Breast epithelium (tissue), 4 donors: ENCODE measurements around the gene PCDHGA11. TPM values are rescaled to one million over a fixed set of nuclear protein-coding genes. Genes with fewer than 3 reads are reported as not detected.

Experiments used
- DNase-seq, 2 donors: peaks; one replicate each; pipeline ENCODE4 v3.0.0-alpha.2; 2019; ENCODE audit warnings: low spot score in 2 of 2
- H3K27ac ChIP-seq, 2 donors: fragments of 200-600 bp; sonication (generic) in 1 of 2; one replicate each; pipeline ENCODE4 v1.5.1; 2016 to 2019; ENCODE audit warnings: mild to moderate bottlenecking in 1 of 2
- H3K27me3 ChIP-seq, 2 donors: fragments of 200-600 bp; sonication (generic) in 1 of 2; one replicate each; pipeline versions ENCODE4 v1.5.1 to v1.6.0; 2017 to 2019; ENCODE audit warnings: control low read depth in 1 of 2, mild to moderate bottlenecking in 1 of 2
- H3K36me3 ChIP-seq: fragments of 200-600 bp; one replicate; pipeline ENCODE4 v1.5.1; 2019
- H3K4me1 ChIP-seq, 2 donors: fragments of 200-600 bp; sonication (generic); one replicate each; pipeline ENCODE4 v1.5.1; 2016 to 2019; ENCODE audit warnings: control low read depth in 1 of 2
- H3K4me3 ChIP-seq, 3 donors: fragments of 200-600 bp; sonication (generic); 1 replicate in 2 of 3; 2 replicates in 1 of 3; pipeline ENCODE4 v1.5.1; 2016 to 2019; ENCODE audit warnings: mild to moderate bottlenecking in 3 of 3, moderate library complexity in 2 of 3
- H3K9me3 ChIP-seq, 2 donors: fragments of 200-600 bp; sonication (generic) in 1 of 2; one replicate each; pipeline ENCODE4 v1.5.1; 2016 to 2019; ENCODE audit warnings: control low read depth in 1 of 2
- CTCF ChIP-seq, 3 donors: fragments of 450-650 bp; IDR thresholded peaks; one replicate each; pipeline ENCODE4 v1.5.1; 2016 to 2017; ENCODE audit warnings: antibody characterized with exemption in 3 of 3, mild to moderate bottlenecking in 3 of 3, moderate library complexity in 3 of 3
- POLR2A ChIP-seq: fragments of 450-650 bp; IDR thresholded peaks from one replicate; pipeline ENCODE4 v1.6.1; 2016; ENCODE audit warnings: antibody characterized with exemption, mild to moderate bottlenecking, moderate library complexity
- POLR2AphosphoS5 ChIP-seq, 3 donors: sonication (generic); formaldehyde crosslinking; IDR thresholded peaks; one replicate each; pipeline ENCODE4 v1.6.1; 2017; ENCODE audit warnings: antibody characterized with exemption in 3 of 3
- intact Hi-C: fragments of 100-400 bp; cut with DNase I; formaldehyde crosslinking; loops from one replicate; pipeline ENCODE4 v1.15.1; 2023; ENCODE audit warnings: low total_unique reads
- total RNA-seq, 3 donors: library from RNA; depleted of rRNA; stranded (reverse); fragments of >200 nt; gene quantifications; one replicate each; pipeline ENCODE4 v1.1.0, GENCODE V29; 2016

The PCDHGA11 gene
- total RNA-seq, 3 donors from 2014 or later, result 5.0 to 9.8 (median 9.7) TPM

- H3K4me3 ChIP-seq, result no peak overlapping the region
- H3K27me3 ChIP-seq, result no peaks in the 10 kb centered on the region
- peaks cover 89 to 97% of the 10 kb centered on the region in 2 donors for H3K9me3 ChIP-seq
- intact Hi-C loops, result no loop called here
- no peak for TF ChIP-seq POLR2A
- no peak for TF ChIP-seq POLR2AphosphoS5 (IDR thresholded peaks at IDR 0.05)
- TF ChIP-seq CTCF (IDR thresholded peaks at IDR 0.05), result no peak
- no peaks in the 10 kb centered on the region for H3K4me1 ChIP-seq
- H3K27ac ChIP-seq, result no peak overlapping the region
- H3K36me3 ChIP-seq, result no peaks in the 10 kb centered on the region
- no peak for DNase-seq
Observed at GRCh38 chr5:141440341-141440740, 19.5 kb downstream of the PCDHGA11 start.

GRCh38 chr5:141441571-141442170, 20.8 kb downstream of the PCDHGA11 start:
- intact Hi-C loops, result no loop called here
- Histone ChIP-seq H3K9me3 (peaks cover 91 to 97% of the 10 kb centered on the region in 2 donors), H3K27ac (no peak overlapping the region), H3K4me3 (peak overlapping the region in 1 of 3 donors; percentile 13), H3K4me1 (no peaks in the 10 kb centered on the region), H3K36me3 (no peaks in the 10 kb centered on the region), H3K27me3 (no peaks in the 10 kb centered on the region)
- no peak for TF ChIP-seq POLR2AphosphoS5 (IDR thresholded peaks at IDR 0.05)
- TF ChIP-seq CTCF (IDR thresholded peaks at IDR 0.05), result no peak
- no peak for TF ChIP-seq POLR2A
- DNase-seq, result no peak

- DNase-seq, result no peak
- no peaks in the 10 kb centered on the region for H3K36me3 ChIP-seq
- TF ChIP-seq CTCF (IDR thresholded peaks at IDR 0.05) (no peak), POLR2A (no peak), POLR2AphosphoS5 (IDR thresholded peaks at IDR 0.05) (no peak)
- no peaks in the 10 kb centered on the region for H3K4me1 ChIP-seq
- intact Hi-C loops, result no loop called here
- no peak overlapping the region for H3K4me3 ChIP-seq
- H3K9me3 ChIP-seq, result peaks cover 4 to 11% of the 10 kb centered on the region in 2 donors
- no peaks in the 10 kb centered on the region for H3K27me3 ChIP-seq
- no peak overlapping the region for H3K27ac ChIP-seq
Observed at GRCh38 chr5:141465351-141465750, 44.5 kb downstream of the PCDHGA11 start.

Other genes starting within 250 kb of the PCDHGA11 start
- 1 to 10 TPM; 2.3 to 4.6 (median 3.4) TPM for gene PCDHB7, start 248.4 kb upstream of the PCDHGA11 start, total RNA-seq
- gene PCDHB8, start 243.3 kb upstream of the PCDHGA11 start, total RNA-seq, result 1 to 10 TPM in 1 of 3 donors, under 1 TPM in 2; 0.73 to 4.6 (median 0.80) TPM
- gene PCDHB16, start 238.7 kb upstream of the PCDHGA11 start, total RNA-seq, result 10 to 100 TPM in 1 of 3 donors, 1 to 10 TPM in 2; 4.3 to 11.8 (median 6.3) TPM
- gene PCDHB9, start 233.9 kb upstream of the PCDHGA11 start, total RNA-seq, result 1 to 10 TPM; 2.2 to 4.6 (median 4.1) TPM
- 1 to 10 TPM; 3.8 to 4.8 (median 4.6) TPM for gene PCDHB10, start 228.7 kb upstream of the PCDHGA11 start, total RNA-seq
- gene PCDHB11, start 221.4 kb upstream of the PCDHGA11 start, total RNA-seq, result 1 to 10 TPM; 2.3 to 4.6 (median 2.7) TPM
- 1 to 10 TPM; 3.7 to 5.2 (median 5.0) TPM for gene PCDHB12, start 212.3 kb upstream of the PCDHGA11 start, total RNA-seq
- gene PCDHB13, start 207.1 kb upstream of the PCDHGA11 start, total RNA-seq, result 1 to 10 TPM; 3.7 to 5.9 (median 4.8) TPM
- gene PCDHB14, start 197.7 kb upstream of the PCDHGA11 start, total RNA-seq, result 1 to 10 TPM; 4.2 to 5.9 (median 5.9) TPM
- 1 to 10 TPM; 1.6 to 4.2 (median 3.3) TPM for gene PCDHB15, start 175.7 kb upstream of the PCDHGA11 start, total RNA-seq
- 1 to 10 TPM in 1 of 3 donors, under 1 TPM in 2; 0.64 to 2.0 (median 0.98) TPM for gene SLC25A2, start 117.0 kb upstream of the PCDHGA11 start, total RNA-seq
- gene TAF7, start 100.3 kb upstream of the PCDHGA11 start, total RNA-seq, result 10 to 100 TPM; 59.2 to 96.2 (median 68.2) TPM
- 1 to 10 TPM in 2 of 3 donors, under 1 TPM in 1; 0.80 to 1.3 (median 1.2) TPM for gene PCDHGA1, start 90.5 kb upstream of the PCDHGA11 start, total RNA-seq
- gene PCDHGA2, start 82.3 kb upstream of the PCDHGA11 start, total RNA-seq, result 1 to 10 TPM; 4.6 to 8.6 (median 6.2) TPM
- 1 to 10 TPM; 4.3 to 5.9 (median 5.0) TPM for gene PCDHGA3, start 77.2 kb upstream of the PCDHGA11 start, total RNA-seq
- 1 to 10 TPM; 2.7 to 5.9 (median 5.1) TPM for gene PCDHGB1, start 71.0 kb upstream of the PCDHGA11 start, total RNA-seq
- gene PCDHGA4, start 66.0 kb upstream of the PCDHGA11 start, total RNA-seq, result 10 to 100 TPM in 1 of 3 donors, 1 to 10 TPM in 2; 5.3 to 12.1 (median 6.4) TPM
- gene PCDHGB2, start 61.1 kb upstream of the PCDHGA11 start, total RNA-seq, result 10 to 100 TPM in 1 of 3 donors, 1 to 10 TPM in 2; 6.2 to 10.5 (median 7.8) TPM
- gene PCDHGA5, start 56.9 kb upstream of the PCDHGA11 start, total RNA-seq, result 1 to 10 TPM; 5.4 to 9.4 (median 8.8) TPM
- 10 to 100 TPM in 1 of 3 donors, 1 to 10 TPM in 2; 5.3 to 10.2 (median 8.6) TPM for gene PCDHGB3, start 50.8 kb upstream of the PCDHGA11 start, total RNA-seq
- gene PCDHGA6, start 47.2 kb upstream of the PCDHGA11 start, total RNA-seq, result 1 to 10 TPM; 4.0 to 8.5 (median 8.3) TPM
- gene PCDHGA7, start 38.3 kb upstream of the PCDHGA11 start, total RNA-seq, result 10 to 100 TPM in 1 of 3 donors, 1 to 10 TPM in 2; 3.7 to 10.8 (median 10.0) TPM
- 10 to 100 TPM in 1 of 3 donors, 1 to 10 TPM in 2; 5.3 to 10.5 (median 8.9) TPM for gene PCDHGB4, start 33.4 kb upstream of the PCDHGA11 start, total RNA-seq
- 1 to 10 TPM; 2.6 to 7.2 (median 6.0) TPM for gene PCDHGA8, start 28.4 kb upstream of the PCDHGA11 start, total RNA-seq
- gene PCDHGB5, start 23.1 kb upstream of the PCDHGA11 start, total RNA-seq, result 10 to 100 TPM in 2 of 3 donors, 1 to 10 TPM in 1; 7.5 to 20.6 (median 19.8) TPM
- 10 to 100 TPM in 2 of 3 donors, 1 to 10 TPM in 1; 7.8 to 16.7 (median 13.8) TPM for gene PCDHGA9, start 18.3 kb upstream of the PCDHGA11 start, total RNA-seq
- gene PCDHGB6, start 13.0 kb upstream of the PCDHGA11 start, total RNA-seq, result 10 to 100 TPM in 2 of 3 donors, 1 to 10 TPM in 1; 8.8 to 12.8 (median 10.8) TPM
- gene PCDHGA10, start 8.1 kb upstream of the PCDHGA11 start, total RNA-seq, result 10 to 100 TPM in 2 of 3 donors, 1 to 10 TPM in 1; 7.2 to 10.7 (median 10.5) TPM
- 10 to 100 TPM; 15.4 to 21.3 (median 16.0) TPM for gene PCDHGB7, start 3.4 kb upstream of the PCDHGA11 start, total RNA-seq
- gene PCDHGA12, start 9.5 kb downstream of the PCDHGA11 start, total RNA-seq, result 10 to 100 TPM in 2 of 3 donors, 1 to 10 TPM in 1; 9.8 to 12.0 (median 11.1) TPM
- 10 to 100 TPM; 29.6 to 41.6 (median 35.1) TPM for gene PCDHGC3, start 54.9 kb downstream of the PCDHGA11 start, total RNA-seq
- 1 to 10 TPM; 2.6 to 6.2 (median 6.0) TPM for gene PCDHGC4, start 64.0 kb downstream of the PCDHGA11 start, total RNA-seq
- gene PCDHGC5, start 68.0 kb downstream of the PCDHGA11 start, total RNA-seq, result 1 to 10 TPM; 2.1 to 3.5 (median 3.3) TPM
- 10 to 100 TPM; 58.8 to 64.8 (median 63.6) TPM for gene DIAPH1, start 197.9 kb downstream of the PCDHGA11 start, total RNA-seq
- gene HDAC3, start 215.8 kb downstream of the PCDHGA11 start, total RNA-seq, result 10 to 100 TPM; 50.2 to 52.5 (median 52.1) TPM
- 1 to 10 TPM; 1.3 to 4.3 (median 4.0) TPM for gene RELL2, start 215.9 kb downstream of the PCDHGA11 start, total RNA-seq
- 10 to 100 TPM; 18.1 to 32.1 (median 24.3) TPM for gene FCHSD1, start 230.4 kb downstream of the PCDHGA11 start, total RNA-seq